K562 (cell line): ENCODE measurements around the gene SESN2. TPM values are rescaled to one million over a fixed set of nuclear protein-coding genes. Genes with fewer than 3 reads are reported as not detected.

Source experiments
- BACH1 ChIP-seq: fragments of 200-800 bp; sonication (Bioruptor generic); IDR thresholded peaks from 2 replicates; pipeline ENCODE4 v1.6.1; 2016; ENCODE audit warnings: missing genetic modification characterization, missing compliant biosample characterization
- EP300 ChIP-seq: IDR thresholded peaks from 2 replicates; pipeline ENCODE4 v1.6.1; 2012; ENCODE audit warnings: low read length, improper control_type of control experiment
- HDAC6 ChIP-seq: IDR thresholded peaks from 2 replicates; pipeline ENCODE4 v1.6.1; 2012; ENCODE audit warnings: low read depth, mild to moderate bottlenecking, control low read depth, inconsistent platforms, low read length, moderate library complexity
- JUND ChIP-seq, 2 experiments: IDR thresholded peaks; 2 replicates in 1 of 2; 3 replicates in 1 of 2; pipeline ENCODE4 v1.6.1; 2011; ENCODE audit warnings: borderline replicate concordance in 2 of 2, low read depth in 2 of 2, low read length in 2 of 2, improper control_type of control experiment in 1 of 2, missing biosample characterization in 1 of 2, missing genetic modification characterization in 1 of 2, missing genetic modification reagents in 1 of 2
- PPARD ChIP-seq: fragments of 250-450 bp; sonication (Bioruptor Pico); IDR thresholded peaks from 2 replicates; pipeline ENCODE4 v1.8.0; 2022; ENCODE audit warnings: inconsistent platforms, mild to moderate bottlenecking, moderate library complexity
- ZNF253 ChIP-seq: fragments of 250-450 bp; sonication (Bioruptor Pico); conservative IDR thresholded peaks from 2 replicates; pipeline ENCODE4 v1.6.1; 2021; ENCODE audit warnings: mild to moderate bottlenecking
- polyA plus RNA-seq, 8 experiments: library from polyadenylated mRNA; depleted of rRNA in 4 of 8; stranded (reverse) in 5 of 8; unstranded in 3 of 8; fragments of >200 nt; fragmentation: Nextera tagmentation in 2 of 8; fragmentation: Illumina TruSeq in 1 of 8; extraction: Ambion mirVana in 2 of 8; extraction: Trizol in 1 of 8; gene quantifications; 2 replicates each; pipeline versions ENCODE4 v1.2.1 to v1.2.3, GENCODE V29; 2011 to 2014; ENCODE audit warnings: inconsistent platforms in 1 of 8, missing spikeins in 1 of 8
- total RNA-seq, 7 experiments: library from RNA; depleted of rRNA in 6 of 7; stranded (reverse); fragments of >200 nt in 6 of 7; fragmentation: Illumina TruSeq in 2 of 7; extraction: Trizol in 2 of 7; gene quantifications; 2 replicates each; pipeline versions ENCODE4 v1.2.1 to v1.2.3, GENCODE V29; 2011 to 2021; ENCODE audit warnings: low replicate concordance in 1 of 7
- TF ChIP-seq, protein P1 (sequence below): fragments of 450-650 bp; conservative IDR thresholded peaks from 2 replicates; pipeline ENCODE4 v1.6.1; 2016; ENCODE audit warnings: missing genetic modification characterization, low read depth, mild to moderate bottlenecking, missing compliant biosample characterization, moderate library complexity
- TF ChIP-seq, protein P2 (sequence below): sonication (generic); formaldehyde crosslinking; IDR thresholded peaks from 2 replicates; pipeline ENCODE4 v1.8.0; 2023; ENCODE audit warnings: missing genetic modification reagents, mild to moderate bottlenecking, borderline replicate concordance
- TF ChIP-seq, protein P3 (sequence below): sonication (generic); formaldehyde crosslinking; IDR thresholded peaks from 2 replicates; pipeline ENCODE4 v1.8.1; 2023; ENCODE audit warnings: mild to moderate bottlenecking, missing genetic modification reagents, moderate library complexity
- TF ChIP-seq, protein P4 (sequence below): sonication (generic); formaldehyde crosslinking; IDR thresholded peaks from 2 replicates; pipeline ENCODE4 v1.8.0; 2022; ENCODE audit warnings: mild to moderate bottlenecking, missing genetic modification reagents
- TF ChIP-seq, protein P5 (sequence below): fragments of 450-650 bp; IDR thresholded peaks from 2 replicates; pipeline ENCODE4 v1.6.1; 2017; ENCODE audit warnings: antibody characterized with exemption

Gene SESN2
- total and polyA plus RNA-seq, 9 of the 15 experiments (the other 6 are each of a cell fraction or from before 2014, with no cell fraction given), result 3.7 to 71.3 (median 16.8) TPM

DNA sequence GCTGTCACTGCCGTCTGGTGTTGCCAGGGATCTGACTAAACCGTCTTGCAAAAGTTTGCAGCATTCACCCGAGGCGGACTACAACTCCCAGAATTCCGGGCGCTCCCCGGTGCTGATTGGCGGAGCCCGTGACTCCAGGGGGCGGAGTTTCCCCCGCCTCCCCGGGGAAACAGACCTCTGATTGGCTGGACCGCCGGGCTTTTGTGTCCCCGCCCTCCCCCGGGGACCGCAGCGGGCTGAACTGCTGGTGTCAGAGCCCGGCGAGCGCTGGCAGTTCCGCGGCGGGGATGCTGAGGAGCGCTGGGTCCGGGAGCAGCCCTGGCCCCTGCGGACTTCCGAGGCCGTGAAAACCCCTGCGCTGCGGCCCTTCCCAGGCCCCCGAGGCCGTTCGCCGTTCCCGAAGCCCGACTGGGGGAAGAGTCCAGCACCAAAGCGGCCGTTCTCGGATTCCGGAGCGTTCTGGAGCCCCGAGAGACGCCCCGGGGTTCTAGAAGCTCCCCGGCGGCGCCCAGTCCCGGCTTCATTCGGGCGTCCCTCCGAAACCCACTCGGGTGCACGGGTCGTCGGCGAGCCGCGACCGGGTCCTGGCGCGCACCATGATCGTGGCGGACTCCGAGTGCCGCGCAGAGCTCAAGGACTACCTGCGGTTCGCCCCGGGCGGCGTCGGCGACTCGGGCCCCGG lies at the start of gene SESN2 (continued):
- TF ChIP-seq, protein P1, sequence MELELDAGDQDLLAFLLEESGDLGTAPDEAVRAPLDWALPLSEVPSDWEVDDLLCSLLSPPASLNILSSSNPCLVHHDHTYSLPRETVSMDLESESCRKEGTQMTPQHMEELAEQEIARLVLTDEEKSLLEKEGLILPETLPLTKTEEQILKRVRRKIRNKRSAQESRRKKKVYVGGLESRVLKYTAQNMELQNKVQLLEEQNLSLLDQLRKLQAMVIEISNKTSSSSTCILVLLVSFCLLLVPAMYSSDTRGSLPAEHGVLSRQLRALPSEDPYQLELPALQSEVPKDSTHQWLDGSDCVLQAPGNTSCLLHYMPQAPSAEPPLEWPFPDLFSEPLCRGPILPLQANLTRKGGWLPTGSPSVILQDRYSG (tag), result no peak
- TF ChIP-seq, protein P2, sequence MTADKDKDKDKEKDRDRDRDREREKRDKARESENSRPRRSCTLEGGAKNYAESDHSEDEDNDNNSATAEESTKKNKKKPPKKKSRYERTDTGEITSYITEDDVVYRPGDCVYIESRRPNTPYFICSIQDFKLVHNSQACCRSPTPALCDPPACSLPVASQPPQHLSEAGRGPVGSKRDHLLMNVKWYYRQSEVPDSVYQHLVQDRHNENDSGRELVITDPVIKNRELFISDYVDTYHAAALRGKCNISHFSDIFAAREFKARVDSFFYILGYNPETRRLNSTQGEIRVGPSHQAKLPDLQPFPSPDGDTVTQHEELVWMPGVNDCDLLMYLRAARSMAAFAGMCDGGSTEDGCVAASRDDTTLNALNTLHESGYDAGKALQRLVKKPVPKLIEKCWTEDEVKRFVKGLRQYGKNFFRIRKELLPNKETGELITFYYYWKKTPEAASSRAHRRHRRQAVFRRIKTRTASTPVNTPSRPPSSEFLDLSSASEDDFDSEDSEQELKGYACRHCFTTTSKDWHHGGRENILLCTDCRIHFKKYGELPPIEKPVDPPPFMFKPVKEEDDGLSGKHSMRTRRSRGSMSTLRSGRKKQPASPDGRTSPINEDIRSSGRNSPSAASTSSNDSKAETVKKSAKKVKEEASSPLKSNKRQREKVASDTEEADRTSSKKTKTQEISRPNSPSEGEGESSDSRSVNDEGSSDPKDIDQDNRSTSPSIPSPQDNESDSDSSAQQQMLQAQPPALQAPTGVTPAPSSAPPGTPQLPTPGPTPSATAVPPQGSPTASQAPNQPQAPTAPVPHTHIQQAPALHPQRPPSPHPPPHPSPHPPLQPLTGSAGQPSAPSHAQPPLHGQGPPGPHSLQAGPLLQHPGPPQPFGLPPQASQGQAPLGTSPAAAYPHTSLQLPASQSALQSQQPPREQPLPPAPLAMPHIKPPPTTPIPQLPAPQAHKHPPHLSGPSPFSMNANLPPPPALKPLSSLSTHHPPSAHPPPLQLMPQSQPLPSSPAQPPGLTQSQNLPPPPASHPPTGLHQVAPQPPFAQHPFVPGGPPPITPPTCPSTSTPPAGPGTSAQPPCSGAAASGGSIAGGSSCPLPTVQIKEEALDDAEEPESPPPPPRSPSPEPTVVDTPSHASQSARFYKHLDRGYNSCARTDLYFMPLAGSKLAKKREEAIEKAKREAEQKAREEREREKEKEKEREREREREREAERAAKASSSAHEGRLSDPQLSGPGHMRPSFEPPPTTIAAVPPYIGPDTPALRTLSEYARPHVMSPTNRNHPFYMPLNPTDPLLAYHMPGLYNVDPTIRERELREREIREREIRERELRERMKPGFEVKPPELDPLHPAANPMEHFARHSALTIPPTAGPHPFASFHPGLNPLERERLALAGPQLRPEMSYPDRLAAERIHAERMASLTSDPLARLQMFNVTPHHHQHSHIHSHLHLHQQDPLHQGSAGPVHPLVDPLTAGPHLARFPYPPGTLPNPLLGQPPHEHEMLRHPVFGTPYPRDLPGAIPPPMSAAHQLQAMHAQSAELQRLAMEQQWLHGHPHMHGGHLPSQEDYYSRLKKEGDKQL, result no peak
- TF ChIP-seq ZNF253 (CRISPR knock-in tag), result no peak
- peak; percentile 93 for TF ChIP-seq EP300
- TF ChIP-seq PPARD (CRISPR knock-in tag), result no peak
- TF ChIP-seq, protein P3, sequence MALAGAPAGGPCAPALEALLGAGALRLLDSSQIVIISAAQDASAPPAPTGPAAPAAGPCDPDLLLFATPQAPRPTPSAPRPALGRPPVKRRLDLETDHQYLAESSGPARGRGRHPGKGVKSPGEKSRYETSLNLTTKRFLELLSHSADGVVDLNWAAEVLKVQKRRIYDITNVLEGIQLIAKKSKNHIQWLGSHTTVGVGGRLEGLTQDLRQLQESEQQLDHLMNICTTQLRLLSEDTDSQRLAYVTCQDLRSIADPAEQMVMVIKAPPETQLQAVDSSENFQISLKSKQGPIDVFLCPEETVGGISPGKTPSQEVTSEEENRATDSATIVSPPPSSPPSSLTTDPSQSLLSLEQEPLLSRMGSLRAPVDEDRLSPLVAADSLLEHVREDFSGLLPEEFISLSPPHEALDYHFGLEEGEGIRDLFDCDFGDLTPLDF (CRISPR knock-in tag), result peak; percentile 82
- peak; percentile 90 for TF ChIP-seq JUND (IDR thresholded peaks at IDR 0.05; ENCODE audit: borderline replicate concordance, low read depth, low read length)
- peak; percentile 71; the same call in 1 of the 3 replicates for TF ChIP-seq JUND (tag; IDR thresholded peaks at IDR 0.05; ENCODE audit: borderline replicate concordance, low read depth, low read length)
- TF ChIP-seq, protein P4, sequence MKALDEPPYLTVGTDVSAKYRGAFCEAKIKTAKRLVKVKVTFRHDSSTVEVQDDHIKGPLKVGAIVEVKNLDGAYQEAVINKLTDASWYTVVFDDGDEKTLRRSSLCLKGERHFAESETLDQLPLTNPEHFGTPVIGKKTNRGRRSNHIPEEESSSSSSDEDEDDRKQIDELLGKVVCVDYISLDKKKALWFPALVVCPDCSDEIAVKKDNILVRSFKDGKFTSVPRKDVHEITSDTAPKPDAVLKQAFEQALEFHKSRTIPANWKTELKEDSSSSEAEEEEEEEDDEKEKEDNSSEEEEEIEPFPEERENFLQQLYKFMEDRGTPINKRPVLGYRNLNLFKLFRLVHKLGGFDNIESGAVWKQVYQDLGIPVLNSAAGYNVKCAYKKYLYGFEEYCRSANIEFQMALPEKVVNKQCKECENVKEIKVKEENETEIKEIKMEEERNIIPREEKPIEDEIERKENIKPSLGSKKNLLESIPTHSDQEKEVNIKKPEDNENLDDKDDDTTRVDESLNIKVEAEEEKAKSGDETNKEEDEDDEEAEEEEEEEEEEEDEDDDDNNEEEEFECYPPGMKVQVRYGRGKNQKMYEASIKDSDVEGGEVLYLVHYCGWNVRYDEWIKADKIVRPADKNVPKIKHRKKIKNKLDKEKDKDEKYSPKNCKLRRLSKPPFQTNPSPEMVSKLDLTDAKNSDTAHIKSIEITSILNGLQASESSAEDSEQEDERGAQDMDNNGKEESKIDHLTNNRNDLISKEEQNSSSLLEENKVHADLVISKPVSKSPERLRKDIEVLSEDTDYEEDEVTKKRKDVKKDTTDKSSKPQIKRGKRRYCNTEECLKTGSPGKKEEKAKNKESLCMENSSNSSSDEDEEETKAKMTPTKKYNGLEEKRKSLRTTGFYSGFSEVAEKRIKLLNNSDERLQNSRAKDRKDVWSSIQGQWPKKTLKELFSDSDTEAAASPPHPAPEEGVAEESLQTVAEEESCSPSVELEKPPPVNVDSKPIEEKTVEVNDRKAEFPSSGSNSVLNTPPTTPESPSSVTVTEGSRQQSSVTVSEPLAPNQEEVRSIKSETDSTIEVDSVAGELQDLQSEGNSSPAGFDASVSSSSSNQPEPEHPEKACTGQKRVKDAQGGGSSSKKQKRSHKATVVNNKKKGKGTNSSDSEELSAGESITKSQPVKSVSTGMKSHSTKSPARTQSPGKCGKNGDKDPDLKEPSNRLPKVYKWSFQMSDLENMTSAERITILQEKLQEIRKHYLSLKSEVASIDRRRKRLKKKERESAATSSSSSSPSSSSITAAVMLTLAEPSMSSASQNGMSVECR (CRISPR knock-in tag), result peak; percentile 67
- TF ChIP-seq BACH1 (tag), result no peak; the same call in 1 of the 2 replicates
- TF ChIP-seq HDAC6, result no peak
- TF ChIP-seq, protein P5, sequence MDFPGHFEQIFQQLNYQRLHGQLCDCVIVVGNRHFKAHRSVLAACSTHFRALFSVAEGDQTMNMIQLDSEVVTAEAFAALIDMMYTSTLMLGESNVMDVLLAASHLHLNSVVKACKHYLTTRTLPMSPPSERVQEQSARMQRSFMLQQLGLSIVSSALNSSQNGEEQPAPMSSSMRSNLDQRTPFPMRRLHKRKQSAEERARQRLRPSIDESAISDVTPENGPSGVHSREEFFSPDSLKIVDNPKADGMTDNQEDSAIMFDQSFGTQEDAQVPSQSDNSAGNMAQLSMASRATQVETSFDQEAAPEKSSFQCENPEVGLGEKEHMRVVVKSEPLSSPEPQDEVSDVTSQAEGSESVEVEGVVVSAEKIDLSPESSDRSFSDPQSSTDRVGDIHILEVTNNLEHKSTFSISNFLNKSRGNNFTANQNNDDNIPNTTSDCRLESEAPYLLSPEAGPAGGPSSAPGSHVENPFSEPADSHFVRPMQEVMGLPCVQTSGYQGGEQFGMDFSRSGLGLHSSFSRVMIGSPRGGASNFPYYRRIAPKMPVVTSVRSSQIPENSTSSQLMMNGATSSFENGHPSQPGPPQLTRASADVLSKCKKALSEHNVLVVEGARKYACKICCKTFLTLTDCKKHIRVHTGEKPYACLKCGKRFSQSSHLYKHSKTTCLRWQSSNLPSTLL, result no peak
